PC-9 (cell line): ENCODE measurements around the gene ELP4.
"Not testable (repeated sequence)": the region's sequence is repeated elsewhere in the genome, so short reads cannot be mapped to it uniquely, and the experiment has no call there.

Source experiments
- EZH2 ChIP-seq: fragments of 200-600 bp; sonication (generic); IDR thresholded peaks from 2 replicates; pipeline ENCODE4 v1.8.0; 2017; ENCODE audit warnings: antibody characterized with exemption, low read depth
- TF ChIP-seq, protein P1 (sequence below): fragments of 200-600 bp; sonication (generic); conservative IDR thresholded peaks from 2 replicates; pipeline ENCODE4 v1.6.1; 2017; ENCODE audit warnings: mixed run types, antibody characterized with exemption, mild to moderate bottlenecking, moderate library complexity

DNA sequence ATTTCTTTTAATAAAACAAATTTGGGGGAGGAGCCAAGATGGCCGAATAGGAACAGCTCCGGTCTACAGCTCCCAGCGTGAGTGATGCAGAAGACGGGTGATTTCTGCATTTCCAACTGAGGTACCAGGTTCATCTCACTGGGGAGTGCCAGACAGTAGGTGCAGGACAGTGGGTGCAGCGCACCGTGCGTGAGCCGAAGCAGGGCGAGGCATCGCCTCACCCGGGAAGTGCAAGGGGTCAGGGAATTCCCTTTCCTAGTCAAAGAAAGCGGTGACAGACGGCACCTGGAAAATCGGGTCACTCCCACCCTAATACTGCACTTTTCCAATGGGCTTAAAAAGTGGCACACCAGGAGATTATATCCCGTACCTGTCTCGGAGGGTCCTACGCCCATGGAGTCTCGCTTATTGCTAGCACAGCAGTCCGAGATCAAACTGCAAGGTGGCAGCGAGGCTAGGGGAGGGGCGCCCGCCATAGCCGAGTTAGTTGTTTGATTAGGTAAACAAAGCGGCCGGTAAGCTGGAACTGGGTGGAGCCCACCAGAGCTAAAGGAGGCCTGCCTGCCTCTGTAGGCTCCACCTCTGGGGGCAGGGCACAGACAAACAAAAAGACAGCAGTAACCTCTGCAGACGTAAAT lies 231.3 kb downstream of the ELP4 start:
- TF ChIP-seq EZH2, result not testable (repeated sequence)
- TF ChIP-seq, protein P1, sequence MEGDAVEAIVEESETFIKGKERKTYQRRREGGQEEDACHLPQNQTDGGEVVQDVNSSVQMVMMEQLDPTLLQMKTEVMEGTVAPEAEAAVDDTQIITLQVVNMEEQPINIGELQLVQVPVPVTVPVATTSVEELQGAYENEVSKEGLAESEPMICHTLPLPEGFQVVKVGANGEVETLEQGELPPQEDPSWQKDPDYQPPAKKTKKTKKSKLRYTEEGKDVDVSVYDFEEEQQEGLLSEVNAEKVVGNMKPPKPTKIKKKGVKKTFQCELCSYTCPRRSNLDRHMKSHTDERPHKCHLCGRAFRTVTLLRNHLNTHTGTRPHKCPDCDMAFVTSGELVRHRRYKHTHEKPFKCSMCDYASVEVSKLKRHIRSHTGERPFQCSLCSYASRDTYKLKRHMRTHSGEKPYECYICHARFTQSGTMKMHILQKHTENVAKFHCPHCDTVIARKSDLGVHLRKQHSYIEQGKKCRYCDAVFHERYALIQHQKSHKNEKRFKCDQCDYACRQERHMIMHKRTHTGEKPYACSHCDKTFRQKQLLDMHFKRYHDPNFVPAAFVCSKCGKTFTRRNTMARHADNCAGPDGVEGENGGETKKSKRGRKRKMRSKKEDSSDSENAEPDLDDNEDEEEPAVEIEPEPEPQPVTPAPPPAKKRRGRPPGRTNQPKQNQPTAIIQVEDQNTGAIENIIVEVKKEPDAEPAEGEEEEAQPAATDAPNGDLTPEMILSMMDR, result not testable (repeated sequence)
